Measurements from ENCODE around the gene NPPA.

Gene NPPA

GRCh38 chr1:11874258-11874562 is 26.6 kb upstream of the NPPA start:
- DNase-seq (ENCODE audit: low read depth), result no peak

GRCh38 chr1:11873395-11874257 is 26.0 kb upstream of the NPPA start:
- no peak for DNase-seq (ENCODE audit: low read depth)

GRCh38 chr1:11872545-11872944 is 25.0 kb upstream of the NPPA start:
- DNase-seq (ENCODE audit: low read depth), result no peak

- DNase-seq (ENCODE audit: low read depth), result no peak
Measured at GRCh38 chr1:11869650-11870207, 22.1 kb upstream of the NPPA start.

- no peak for DNase-seq (ENCODE audit: low read depth)
Measured at GRCh38 chr1:11869104-11869503, 21.5 kb upstream of the NPPA start.

GRCh38 chr1:11868331-11868980 is 20.9 kb upstream of the NPPA start:
- DNase-seq (ENCODE audit: low read depth), result no peak

GRCh38 chr1:11862890-11863289 is 15.3 kb upstream of the NPPA start:
- DNase-seq (ENCODE audit: low read depth), result no peak

GRCh38 chr1:11860587-11860986 is 13.0 kb upstream of the NPPA start:
- no peak for DNase-seq (ENCODE audit: low read depth)

- DNase-seq (ENCODE audit: low read depth), result no peak
Measured at GRCh38 chr1:11860083-11860482, 12.5 kb upstream of the NPPA start.

GRCh38 chr1:11858968-11859871 is 11.6 kb upstream of the NPPA start:
- DNase-seq (ENCODE audit: low read depth), result no peak

GRCh38 chr1:11858613-11858967 is 11.0 kb upstream of the NPPA start, which contains the start of gene NPPB:
Gene NPPB (minus strand): TSS chr1:11858945. CDS start chr1:11858833, 112 bp downstream.
- no peak for DNase-seq (ENCODE audit: low read depth)

GRCh38 chr1:11858158-11858557 is 10.6 kb upstream of the NPPA start:
- DNase-seq (ENCODE audit: low read depth), result no peak

GRCh38 chr1:11857164-11857851 is 9.7 kb upstream of the NPPA start:
- DNase-seq (ENCODE audit: low read depth), result no peak

- DNase-seq (ENCODE audit: low read depth), result no peak
Measured at GRCh38 chr1:11856698-11857097, 9.1 kb upstream of the NPPA start.

- no peak for DNase-seq (ENCODE audit: low read depth)
Measured at GRCh38 chr1:11855430-11855829, 7.8 kb upstream of the NPPA start.

- DNase-seq (ENCODE audit: low read depth), result no peak
Measured at GRCh38 chr1:11854519-11854918, 6.9 kb upstream of the NPPA start.

GRCh38 chr1:11851180-11851579 is 3.6 kb upstream of the NPPA start:
- DNase-seq (ENCODE audit: low read depth), result no peak

- DNase-seq (ENCODE audit: low read depth), result no peak
Measured at GRCh38 chr1:11850156-11850555, 2.6 kb upstream of the NPPA start.

- DNase-seq (ENCODE audit: low read depth), result no peak
Measured at GRCh38 chr1:11848373-11848700, 754 bp upstream of the NPPA start.

- DNase-seq (ENCODE audit: low read depth), result no peak
Measured at GRCh38 chr1:11845641-11846335, 1.8 kb downstream of the NPPA start.
